Measurements from ENCODE around the gene INTS14.
"Not testable (repeated sequence)": the region's sequence is repeated elsewhere in the genome, so short reads cannot be mapped to it uniquely, and the experiment has no call there.

Gene INTS14

DNA sequence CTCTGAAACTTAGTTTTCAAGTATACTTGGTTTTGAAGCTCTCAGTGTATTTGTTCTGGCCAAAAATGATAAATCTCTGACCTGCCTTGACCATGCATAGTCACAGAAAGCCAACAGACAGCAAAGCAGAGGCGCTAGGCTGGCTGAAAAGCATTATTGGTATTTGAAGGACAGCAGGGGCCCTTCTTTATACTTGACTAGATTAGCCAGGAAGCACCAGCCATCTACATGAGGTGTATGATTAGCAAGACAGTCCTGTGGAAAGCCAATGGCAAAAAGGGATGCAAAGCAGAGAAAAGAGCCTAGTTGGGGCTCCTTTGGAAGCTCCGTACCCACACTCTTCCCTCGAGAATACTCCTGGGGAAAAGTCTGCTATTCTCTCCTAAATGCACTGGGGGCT is 18.6 kb upstream of the INTS14 start:
- DNase-seq: no peak

DNA sequence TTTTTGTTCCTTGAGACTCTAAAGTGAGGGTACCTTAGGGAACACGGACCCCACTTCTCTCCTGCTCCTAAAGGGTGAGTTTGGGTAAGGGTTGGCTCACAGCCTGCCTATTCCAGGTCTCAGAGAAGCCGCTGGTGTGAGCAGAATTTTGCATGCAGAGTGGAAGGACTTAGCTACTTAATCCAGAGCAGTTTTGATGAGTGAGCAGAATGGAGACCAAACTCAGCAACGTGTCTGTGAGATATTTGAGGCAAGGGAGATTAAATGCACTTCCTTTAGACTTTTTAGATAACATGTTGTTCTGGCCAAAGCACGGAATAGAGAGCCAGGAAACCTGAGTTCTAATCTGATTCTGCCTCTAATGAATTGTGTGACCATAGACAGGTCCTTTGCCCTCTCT is 15.9 kb upstream of the INTS14 start:
- DNase-seq: no peak

- no peak for DNase-seq
Measured at GRCh38 chr15:65623103-65623502, 12.2 kb upstream of the INTS14 start.

DNA sequence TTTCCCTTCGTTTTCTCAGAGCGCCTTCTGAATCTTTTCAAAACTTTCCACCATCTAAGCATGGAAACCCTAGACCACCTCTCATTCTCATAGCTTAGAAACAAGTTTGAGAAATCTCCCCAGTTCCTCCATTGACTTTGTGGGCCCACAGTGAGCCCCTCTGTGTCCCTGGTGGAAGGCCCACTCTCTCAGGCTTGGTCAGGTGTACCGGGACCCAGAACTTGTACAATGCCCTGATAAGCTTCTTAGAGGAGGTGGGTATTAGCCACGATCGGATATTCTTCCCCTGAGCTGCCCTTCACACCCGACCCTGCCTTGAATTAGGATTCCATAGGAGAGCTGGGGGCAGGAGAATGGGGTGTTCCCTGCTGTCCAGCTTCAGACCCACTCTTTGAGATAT is 10.7 kb upstream of the INTS14 start, which contains the start of gene SLC24A1:
SLC24A1 (plus strand) TSS at position 301 of the 400 bp plus-strand sequence. CDS start 2,143 bp downstream, outside the sequence.
- no peak for DNase-seq

DNA sequence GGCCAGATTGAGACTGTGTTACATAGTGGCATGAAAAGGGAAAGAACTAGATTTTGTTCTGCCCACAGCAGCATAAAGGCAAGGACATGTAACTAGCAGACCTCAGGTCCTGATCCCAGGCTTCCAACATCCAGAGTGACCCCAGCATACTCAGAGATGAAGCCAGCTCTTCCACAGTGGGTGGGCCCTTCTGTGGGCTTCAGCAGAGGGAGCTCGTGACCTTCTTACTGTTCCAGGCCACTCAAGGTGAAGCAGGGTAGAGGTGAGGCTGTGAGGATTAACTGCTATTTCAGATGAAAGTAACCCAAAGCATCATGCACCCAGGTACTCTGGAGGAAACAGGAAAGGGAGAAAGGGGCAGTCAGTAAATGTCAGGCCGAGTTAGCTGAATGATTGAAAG is 9.9 kb upstream of the INTS14 start:
- DNase-seq: no peak

DNA sequence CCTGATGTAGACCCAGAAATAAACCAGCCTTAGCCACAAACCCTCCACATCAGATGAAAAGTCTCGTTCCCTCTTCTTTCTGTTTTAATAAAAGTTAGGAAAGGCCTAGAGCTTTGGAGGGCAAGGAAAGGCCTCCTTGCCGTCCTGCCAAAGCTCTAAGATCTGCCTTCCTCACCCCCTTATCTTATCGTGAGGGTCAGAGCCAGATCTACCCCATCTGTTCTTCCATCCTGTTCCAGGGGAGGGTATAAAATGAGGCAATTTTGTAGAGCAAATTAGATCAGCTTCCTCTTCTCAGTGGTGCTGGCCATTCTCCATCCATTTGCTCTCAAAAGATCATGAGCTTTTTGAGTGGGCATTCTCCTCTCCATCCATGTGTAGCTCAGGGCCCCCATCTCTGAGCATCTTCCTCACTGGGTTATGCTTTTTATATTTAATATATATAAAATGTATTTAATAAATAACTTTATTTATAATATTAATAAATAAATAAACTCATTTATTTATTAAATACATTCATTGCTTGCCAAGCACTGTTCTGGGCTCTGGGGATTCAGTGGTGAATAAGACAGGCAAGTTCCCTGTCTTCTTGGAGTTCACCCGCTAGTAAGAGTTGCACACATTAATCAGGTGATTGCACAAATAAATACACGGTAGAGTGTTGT is 8.8 kb upstream of the INTS14 start:
- no peak for DNase-seq

GRCh38 chr15:65618560-65619109 is 7.7 kb upstream of the INTS14 start:
- DNase-seq: no peak

GRCh38 chr15:65615887-65616286 is 5.0 kb upstream of the INTS14 start:
- not testable (repeated sequence) for DNase-seq

DNA sequence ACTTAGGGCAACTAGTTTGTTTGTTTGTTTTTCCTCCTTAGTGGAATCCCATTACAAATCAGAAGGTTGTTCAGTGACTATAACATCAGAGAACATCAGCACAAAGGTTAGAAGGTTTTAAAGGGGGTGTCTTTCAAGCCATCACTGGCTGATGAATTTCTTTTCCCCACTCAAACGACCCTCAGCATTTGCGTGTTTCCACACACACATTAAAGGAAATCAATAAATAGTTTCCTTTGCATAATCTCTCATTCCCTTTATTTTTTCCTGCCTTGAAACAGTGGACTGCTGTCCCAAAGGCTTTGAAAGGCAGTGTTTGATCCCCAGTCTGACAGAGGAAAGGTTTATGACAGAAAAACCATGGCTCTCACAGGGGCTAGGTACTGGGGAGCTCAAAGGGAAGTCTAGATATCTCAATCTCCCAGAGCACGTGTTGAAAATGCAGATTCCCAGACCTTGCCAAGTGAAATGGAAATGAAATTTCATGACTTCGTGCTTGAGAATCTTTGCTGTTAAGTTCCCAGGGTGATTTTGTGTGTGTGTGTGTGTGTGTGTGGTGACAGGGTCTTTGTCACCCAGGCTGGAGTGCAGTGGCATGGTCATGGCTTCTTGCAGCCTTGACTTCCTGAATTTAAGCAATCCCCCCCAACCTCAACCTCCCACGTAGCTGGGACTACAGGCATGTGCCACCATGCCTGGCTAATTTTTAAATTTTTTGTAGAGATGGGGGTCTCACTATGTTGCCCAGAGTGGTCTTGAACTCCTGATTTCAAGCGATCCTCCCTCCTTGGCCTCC is 2.2 kb upstream of the INTS14 start:
- DNase-seq: no peak

- DNase-seq: no peak
Measured at GRCh38 chr15:65612616-65612946, 1.6 kb upstream of the INTS14 start.

GRCh38 chr15:65611888-65612615 is 1.1 kb upstream of the INTS14 start:
- no peak for DNase-seq

DNA sequence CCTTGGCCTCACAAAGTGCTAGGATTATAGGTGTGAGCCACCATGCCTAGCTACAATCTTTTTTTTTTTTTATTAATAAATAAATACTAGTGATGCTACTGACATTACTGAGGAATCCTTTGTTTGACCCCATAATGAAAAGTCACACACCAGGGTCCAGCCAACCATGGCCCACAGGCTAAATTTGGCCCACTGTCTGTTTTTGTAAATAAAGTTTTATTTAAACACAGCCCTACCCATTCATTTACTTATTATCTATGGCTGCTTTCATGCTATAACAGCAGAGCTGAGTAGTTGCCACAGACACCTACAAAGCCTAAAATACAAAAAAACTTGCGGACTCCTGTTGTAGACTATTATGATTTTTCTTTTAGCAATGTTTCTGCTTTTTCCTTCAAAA is 7.4 kb downstream of the INTS14 start:
- no peak for DNase-seq

DNA sequence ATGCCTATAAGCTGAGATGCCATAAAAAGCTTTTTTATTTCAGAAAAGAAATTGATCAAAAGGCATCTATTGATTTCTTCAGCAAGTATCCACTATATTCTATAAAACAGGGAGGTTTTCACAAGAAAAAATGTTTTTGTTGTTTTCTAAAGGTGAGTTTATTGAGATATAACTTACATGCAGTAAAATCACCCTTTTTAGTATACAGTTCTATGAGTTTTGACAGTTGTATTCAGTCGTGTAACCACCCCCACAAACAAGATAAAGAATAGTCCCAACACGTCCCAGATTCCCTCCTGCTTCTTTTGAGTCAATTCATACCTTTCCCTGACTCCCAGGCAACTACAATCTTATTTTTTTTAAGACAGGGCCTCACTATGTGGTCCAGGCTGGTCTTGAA is 7.8 kb downstream of the INTS14 start:
- DNase-seq: no peak

DNA sequence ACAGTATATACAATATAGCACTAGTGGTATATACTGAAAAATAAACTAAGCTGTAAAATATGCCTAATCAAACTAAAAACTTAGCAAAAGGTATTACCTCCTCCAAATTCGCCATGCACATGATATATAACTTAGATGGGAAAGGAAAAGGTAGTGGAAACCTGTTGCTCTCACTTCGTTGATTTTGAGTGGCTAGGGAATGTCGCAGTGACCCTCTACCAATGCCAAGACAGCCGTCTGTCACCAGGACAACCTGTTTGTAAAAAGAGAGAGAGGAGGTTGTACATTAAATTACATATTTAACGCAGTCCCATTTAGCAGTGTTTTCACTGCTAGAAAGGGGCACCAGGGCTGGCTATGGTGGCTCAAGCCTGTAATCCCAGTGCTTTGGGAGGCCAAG is 11.3 kb downstream of the INTS14 start:
- no peak for DNase-seq

DNA sequence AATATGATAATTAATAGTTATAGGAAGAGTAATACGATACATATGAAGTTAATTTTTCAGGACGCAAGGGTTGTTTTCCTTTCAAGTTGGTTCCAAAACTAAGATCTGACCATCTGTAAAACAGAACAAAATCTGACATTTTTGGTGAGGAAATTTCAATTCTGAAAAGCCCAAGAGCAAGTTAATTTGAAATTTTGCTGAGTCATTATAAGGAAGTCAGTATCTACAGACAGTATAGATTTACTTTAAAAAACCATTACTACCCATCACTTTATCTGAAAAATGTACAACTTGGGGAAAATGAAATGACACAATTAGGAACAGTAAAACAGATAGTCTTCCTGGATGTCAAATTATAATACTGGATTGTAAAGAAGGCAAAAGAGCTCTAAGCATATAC is 12.5 kb downstream of the INTS14 start:
- DNase-seq: no peak

DNA sequence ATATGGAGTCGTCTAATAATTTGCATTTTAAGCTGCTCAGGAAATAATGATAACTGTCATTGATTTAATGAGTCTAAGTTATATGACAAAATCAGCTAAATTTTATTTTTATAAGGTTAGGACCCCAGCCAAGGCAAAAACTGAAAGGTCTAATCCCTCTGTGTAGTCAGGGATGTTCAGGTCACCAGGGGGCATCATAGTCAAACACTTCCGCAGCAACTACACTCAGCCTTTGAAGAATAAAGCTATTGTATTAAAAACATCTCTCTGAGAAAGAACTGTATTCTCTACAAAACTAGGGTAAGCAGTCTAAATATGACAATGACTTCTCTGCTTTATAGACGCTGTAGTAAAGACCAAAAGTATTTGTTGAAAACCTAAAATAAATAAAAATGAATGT is 15.0 kb downstream of the INTS14 start:
- DNase-seq: no peak

GRCh38 chr15:65587094-65587493 is 23.8 kb downstream of the INTS14 start:
- DNase-seq: no peak

DNA sequence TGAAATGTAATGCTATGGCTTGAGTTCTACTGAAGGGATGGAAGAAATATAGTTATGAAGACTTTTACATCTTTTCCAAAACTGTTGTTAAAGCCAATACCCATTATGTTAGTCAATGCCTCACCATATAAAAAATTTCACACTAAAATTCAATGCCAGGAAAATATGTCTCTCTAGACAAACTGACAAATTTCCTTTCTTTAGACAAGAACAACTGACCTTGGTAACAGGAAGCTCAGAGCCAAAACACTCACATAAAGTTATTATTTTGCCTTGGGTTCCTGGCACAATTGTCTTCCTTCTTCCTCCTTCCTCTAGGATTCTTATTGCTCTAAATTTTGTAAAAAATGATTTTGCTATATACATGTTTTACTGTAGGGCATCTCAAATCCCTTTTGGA is 26.7 kb downstream of the INTS14 start:
- no peak for DNase-seq

DNA sequence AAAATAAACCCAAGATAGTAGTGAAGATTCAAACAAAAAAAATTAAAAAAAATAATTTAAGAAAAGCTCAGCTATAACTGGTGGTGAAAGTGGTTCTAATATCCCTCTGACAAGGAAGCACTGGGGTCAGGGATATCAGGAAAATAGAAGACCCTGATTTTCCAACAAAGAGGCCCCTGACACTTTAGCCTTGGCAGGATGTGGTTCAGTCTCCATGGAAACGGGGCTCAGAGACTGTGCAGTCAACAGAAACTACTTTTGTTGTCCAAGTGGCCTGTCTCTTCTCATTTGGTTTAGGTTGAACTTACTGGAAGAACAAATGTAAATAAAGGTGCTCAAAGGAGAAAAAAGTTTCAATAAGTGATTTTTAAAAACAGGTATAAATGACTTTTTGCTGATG is 27.2 kb downstream of the INTS14 start:
- no peak for DNase-seq

DNA sequence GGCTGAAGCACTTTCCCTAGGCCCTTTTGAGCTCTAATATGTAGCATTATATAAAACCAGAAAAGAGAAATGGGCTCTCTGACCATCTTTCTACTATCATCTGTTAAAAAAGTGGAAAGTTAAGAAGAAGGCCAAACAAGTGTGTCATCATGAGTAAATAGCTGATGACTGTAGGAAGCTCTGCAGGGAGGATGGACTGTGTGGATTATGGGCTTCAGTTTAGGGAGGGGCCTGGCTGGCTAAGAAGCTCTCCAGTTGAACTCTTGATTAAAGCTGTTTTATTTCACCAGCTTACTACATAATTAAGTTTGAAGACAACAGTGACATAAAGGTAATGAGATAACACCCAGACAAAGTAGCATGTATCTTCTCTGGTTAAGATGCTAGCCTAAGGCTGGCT is 30.6 kb downstream of the INTS14 start:
- no peak for DNase-seq

GRCh38 chr15:65579762-65580161 is 31.2 kb downstream of the INTS14 start:
- DNase-seq: no peak

GRCh38 chr15:65578904-65579728 is 31.8 kb downstream of the INTS14 start:
- DNase-seq: no peak
